Measurements from ENCODE around the gene VGLL3. TPM values are rescaled to one million over a fixed set of nuclear protein-coding genes. Genes with fewer than 3 reads are reported as not detected.
A peak's percentile ranks its signal among the peaks of the same experiment; 100 is the strongest.
"Not testable (repeated sequence)": the region's sequence is repeated elsewhere in the genome, so short reads cannot be mapped to it uniquely, and the experiment has no call there.

The VGLL3 gene
- total RNA-seq, 1 experiment from 2014 or later: 12.2 TPM

- Mint-ChIP-seq H3K4me3 (ENCODE audit: unreplicated experiment) (no peak overlapping the region), H3K27ac (ENCODE audit: low read depth, unreplicated experiment) (no peak overlapping the region), H3K9me3 (ENCODE audit: unreplicated experiment) (no peaks in the 10 kb centered on the region), H3K36me3 (ENCODE audit: insufficient read depth, unreplicated experiment) (no peaks in the 10 kb centered on the region), H3K4me1 (ENCODE audit: insufficient read depth, unreplicated experiment) (no peaks in the 10 kb centered on the region), H3K27me3 (ENCODE audit: insufficient read depth, unreplicated experiment) (no peaks in the 10 kb centered on the region)
- ChIA-PET POLR2A (interaction anchor here (0.6 kb wide), 1 partner anchor 58 kb away, joined by 3 read pairs; no protein-coding TSS in a partner anchor), CTCF (no interaction called here)
- intact Hi-C loops (cut with micrococcal nuclease): no loop called here
- no TSS peak for BruUV-seq (replicated peaks)
- DNase-seq (ENCODE audit: unreplicated experiment): peak; percentile 5
- TF ChIP-seq, protein P1, sequence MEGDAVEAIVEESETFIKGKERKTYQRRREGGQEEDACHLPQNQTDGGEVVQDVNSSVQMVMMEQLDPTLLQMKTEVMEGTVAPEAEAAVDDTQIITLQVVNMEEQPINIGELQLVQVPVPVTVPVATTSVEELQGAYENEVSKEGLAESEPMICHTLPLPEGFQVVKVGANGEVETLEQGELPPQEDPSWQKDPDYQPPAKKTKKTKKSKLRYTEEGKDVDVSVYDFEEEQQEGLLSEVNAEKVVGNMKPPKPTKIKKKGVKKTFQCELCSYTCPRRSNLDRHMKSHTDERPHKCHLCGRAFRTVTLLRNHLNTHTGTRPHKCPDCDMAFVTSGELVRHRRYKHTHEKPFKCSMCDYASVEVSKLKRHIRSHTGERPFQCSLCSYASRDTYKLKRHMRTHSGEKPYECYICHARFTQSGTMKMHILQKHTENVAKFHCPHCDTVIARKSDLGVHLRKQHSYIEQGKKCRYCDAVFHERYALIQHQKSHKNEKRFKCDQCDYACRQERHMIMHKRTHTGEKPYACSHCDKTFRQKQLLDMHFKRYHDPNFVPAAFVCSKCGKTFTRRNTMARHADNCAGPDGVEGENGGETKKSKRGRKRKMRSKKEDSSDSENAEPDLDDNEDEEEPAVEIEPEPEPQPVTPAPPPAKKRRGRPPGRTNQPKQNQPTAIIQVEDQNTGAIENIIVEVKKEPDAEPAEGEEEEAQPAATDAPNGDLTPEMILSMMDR (IDR thresholded peaks at IDR 0.05; ENCODE audit: unreplicated experiment): no peak
These were observed 42.3 kb upstream of the VGLL3 start for GRCh38 chr3:87033205-87033604.

- no peak for DNase-seq (ENCODE audit: unreplicated experiment)
- TF ChIP-seq, protein P1 (IDR thresholded peaks at IDR 0.05; ENCODE audit: unreplicated experiment): no peak
- Mint-ChIP-seq H3K4me1 (ENCODE audit: insufficient read depth, unreplicated experiment) (no peaks in the 10 kb centered on the region), H3K9me3 (ENCODE audit: unreplicated experiment) (peaks cover 7% of the 10 kb centered on the region), H3K36me3 (ENCODE audit: insufficient read depth, unreplicated experiment) (no peaks in the 10 kb centered on the region), H3K4me3 (ENCODE audit: unreplicated experiment) (no peak overlapping the region), H3K27me3 (ENCODE audit: insufficient read depth, unreplicated experiment) (no peaks in the 10 kb centered on the region), H3K27ac (ENCODE audit: low read depth, unreplicated experiment) (no peak overlapping the region)
- intact Hi-C loops (cut with micrococcal nuclease): no loop called here
- POLR2A ChIA-PET: interaction anchor here (0.9 kb wide), 1 partner anchor 9 kb away, joined by 3 read pairs; no protein-coding TSS in a partner anchor
- CTCF ChIA-PET: interaction anchor here (0.5 kb wide), 1 partner anchor 30 kb away, joined by 3 read pairs; no protein-coding TSS in a partner anchor
- BruUV-seq (replicated peaks): no TSS peak
These were observed 35.0 kb upstream of the VGLL3 start for GRCh38 chr3:87025661-87026645.

DNA sequence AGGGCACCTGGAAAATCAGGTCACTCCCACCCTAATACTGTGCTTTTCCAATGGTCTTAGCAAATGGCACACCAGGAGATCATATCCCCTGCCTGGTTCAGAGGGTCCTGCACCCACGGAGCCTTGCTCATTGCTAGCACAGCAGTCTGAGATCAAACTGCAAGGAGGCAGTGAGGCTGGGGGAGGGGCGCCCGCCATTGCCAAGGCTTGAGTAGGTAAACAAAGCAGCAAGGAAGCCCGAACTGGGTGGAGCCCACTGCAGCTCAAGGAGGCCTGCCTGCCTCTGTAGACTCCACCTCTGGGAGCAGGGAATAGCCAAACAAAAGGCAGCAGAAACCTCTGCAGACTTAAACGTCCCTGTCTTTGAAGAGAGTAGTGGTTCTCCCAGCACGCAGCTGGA lies 26.4 kb upstream of the VGLL3 start:
- H3K4me1 Mint-ChIP-seq (ENCODE audit: insufficient read depth, unreplicated experiment); POLR2A ChIA-PET; H3K9me3 Mint-ChIP-seq (ENCODE audit: unreplicated experiment); H3K27ac Mint-ChIP-seq (ENCODE audit: low read depth, unreplicated experiment); H3K27me3 Mint-ChIP-seq (ENCODE audit: insufficient read depth, unreplicated experiment); H3K4me3 Mint-ChIP-seq (ENCODE audit: unreplicated experiment); intact Hi-C loops (cut with micrococcal nuclease); DNase-seq (ENCODE audit: unreplicated experiment); H3K36me3 Mint-ChIP-seq (ENCODE audit: insufficient read depth, unreplicated experiment); BruUV-seq (replicated peaks): not testable (repeated sequence)
- CTCF ChIA-PET: interaction anchor here (0.5 to 0.7 kb wide), 3 partner anchors 11 to 243 kb away, joined by 3 read pairs; no protein-coding TSS in a partner anchor

- POLR2A ChIA-PET: interaction anchor here (0.6 kb wide), 1 partner anchor 61 kb away, joined by 3 read pairs; no protein-coding TSS in a partner anchor
- BruUV-seq (replicated peaks): no TSS peak
- Mint-ChIP-seq H3K4me1 (ENCODE audit: insufficient read depth, unreplicated experiment) (no peaks in the 10 kb centered on the region), H3K36me3 (ENCODE audit: insufficient read depth, unreplicated experiment) (no peaks in the 10 kb centered on the region), H3K27ac (ENCODE audit: low read depth, unreplicated experiment) (no peak overlapping the region), H3K27me3 (ENCODE audit: insufficient read depth, unreplicated experiment) (no peaks in the 10 kb centered on the region), H3K4me3 (ENCODE audit: unreplicated experiment) (no peak overlapping the region), H3K9me3 (ENCODE audit: unreplicated experiment) (peaks cover 6% of the 10 kb centered on the region)
- intact Hi-C loops (cut with micrococcal nuclease): loop anchor here (5.0 kb wide), 1 partner anchor 158 kb away; no protein-coding TSS in a partner anchor
- CTCF ChIA-PET: interaction anchor here (0.6 to 1.3 kb wide), 5 partner anchors 10 to 229 kb away, joined by 3 to 4 read pairs (median 3); no protein-coding TSS in a partner anchor
- TF ChIP-seq, protein P1 (IDR thresholded peaks at IDR 0.05; ENCODE audit: unreplicated experiment): no peak
- DNase-seq (ENCODE audit: unreplicated experiment): no peak
These were observed 18.3 kb upstream of the VGLL3 start for GRCh38 chr3:87009271-87009670.
